GM12874 (cell line): Measurements from ENCODE around the gene PWWP2A.

ENCODE experiments used
- CTCF ChIP-seq: IDR thresholded peaks from 2 replicates; pipeline ENCODE4 v1.5.1; 2011; ENCODE audit warnings: low read depth, mild to moderate bottlenecking, control low read depth, low read length, moderate library complexity; ENCODE audit not compliant: insufficient read depth

Gene PWWP2A, protein sequence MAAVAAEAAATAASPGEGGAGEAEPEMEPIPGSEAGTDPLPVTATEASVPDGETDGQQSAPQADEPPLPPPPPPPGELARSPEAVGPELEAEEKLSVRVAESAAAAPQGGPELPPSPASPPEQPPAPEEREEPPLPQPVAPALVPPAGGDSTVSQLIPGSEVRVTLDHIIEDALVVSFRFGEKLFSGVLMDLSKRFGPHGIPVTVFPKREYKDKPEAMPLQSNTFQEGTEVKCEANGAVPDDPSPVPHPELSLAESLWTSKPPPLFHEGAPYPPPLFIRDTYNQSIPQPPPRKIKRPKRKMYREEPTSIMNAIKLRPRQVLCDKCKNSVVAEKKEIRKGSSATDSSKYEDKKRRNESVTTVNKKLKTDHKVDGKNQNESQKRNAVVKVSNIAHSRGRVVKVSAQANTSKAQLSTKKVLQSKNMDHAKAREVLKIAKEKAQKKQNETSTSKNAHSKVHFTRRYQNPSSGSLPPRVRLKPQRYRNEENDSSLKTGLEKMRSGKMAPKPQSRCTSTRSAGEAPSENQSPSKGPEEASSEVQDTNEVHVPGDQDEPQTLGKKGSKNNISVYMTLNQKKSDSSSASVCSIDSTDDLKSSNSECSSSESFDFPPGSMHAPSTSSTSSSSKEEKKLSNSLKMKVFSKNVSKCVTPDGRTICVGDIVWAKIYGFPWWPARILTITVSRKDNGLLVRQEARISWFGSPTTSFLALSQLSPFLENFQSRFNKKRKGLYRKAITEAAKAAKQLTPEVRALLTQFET

DNA sequence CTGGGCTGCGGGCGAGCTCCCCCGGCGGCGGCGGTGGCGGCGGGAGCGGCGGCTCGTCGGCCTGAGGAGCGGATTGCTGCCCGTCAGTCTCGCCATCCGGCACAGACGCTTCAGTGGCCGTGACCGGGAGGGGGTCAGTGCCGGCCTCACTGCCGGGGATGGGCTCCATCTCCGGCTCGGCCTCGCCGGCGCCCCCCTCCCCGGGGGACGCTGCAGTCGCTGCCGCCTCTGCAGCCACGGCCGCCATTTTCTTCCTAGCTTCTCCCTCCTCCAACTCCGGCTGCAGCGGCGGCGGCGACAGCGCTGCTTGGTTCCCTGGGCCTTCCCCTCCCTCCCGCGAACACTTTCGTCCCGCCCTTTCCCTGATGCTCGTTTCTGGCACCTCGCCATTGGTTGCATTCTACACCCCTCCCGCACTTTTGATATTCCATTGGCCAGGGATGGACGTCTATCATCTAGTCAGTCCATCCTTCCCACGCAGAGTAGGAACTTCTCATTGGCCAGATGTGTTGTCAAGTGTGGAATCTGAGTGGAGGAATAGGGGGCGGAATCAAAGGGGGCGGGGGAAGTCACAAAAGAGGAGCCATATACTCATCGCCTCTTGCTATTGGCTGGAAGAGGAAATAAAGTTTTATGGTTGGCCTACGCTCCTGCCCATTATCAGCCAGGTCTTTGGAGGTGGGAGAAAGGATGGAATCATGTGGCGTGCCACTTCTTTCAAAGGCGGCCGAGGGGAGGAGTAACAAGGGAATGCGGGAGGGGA lies at the start of gene PWWP2A:
TSS of gene PWWP2A (minus strand) at position 309 of the 763 bp plus-strand sequence. CDS start at position 247, 62 bp downstream.
- TF ChIP-seq CTCF, result no peak

- TF ChIP-seq CTCF, result no peak
These were observed 48.4 kb upstream of the PWWP2A start for GRCh38 chr5:160167624-160168165.

DNA sequence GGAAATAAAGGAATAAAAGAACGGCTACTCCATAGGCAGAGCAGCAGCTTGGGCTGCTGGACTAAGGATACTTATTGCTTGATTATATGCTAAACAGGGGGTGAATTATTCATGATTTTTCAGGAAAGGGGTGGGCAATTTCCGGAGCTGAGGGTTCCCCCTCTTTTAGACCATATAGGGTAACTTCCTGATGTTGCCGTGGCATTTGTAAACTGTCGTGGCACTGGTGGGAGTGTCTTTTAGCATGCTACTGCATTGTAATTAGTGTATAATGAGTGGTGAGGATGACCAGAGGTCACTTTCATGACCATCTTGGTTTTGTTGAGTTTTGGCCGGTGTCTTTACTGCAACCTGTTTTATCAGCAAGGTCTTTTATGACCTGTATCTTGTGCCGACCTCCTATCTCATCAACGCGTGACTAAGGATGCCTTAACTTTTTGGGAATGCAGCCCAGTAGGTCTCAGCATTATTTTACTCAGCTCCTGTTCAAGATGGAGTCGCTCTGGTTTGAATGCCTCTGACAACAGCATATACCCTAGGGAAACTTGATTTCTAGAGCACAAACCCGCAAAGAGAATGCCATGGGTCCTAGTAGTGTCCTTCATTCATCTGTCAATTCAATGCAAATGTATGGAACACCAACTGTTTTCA lies 47.8 kb upstream of the PWWP2A start:
- no peak for TF ChIP-seq CTCF

- TF ChIP-seq CTCF, result no peak
These were observed 47.1 kb upstream of the PWWP2A start for GRCh38 chr5:160166069-160166972.

GRCh38 chr5:160165137-160166068 lies 46.2 kb upstream of the PWWP2A start:
- TF ChIP-seq CTCF, result no peak
